Medulla oblongata (tissue), 1 donor: ENCODE measurements around the gene MEX3A.

ENCODE experiments used
- DNase-seq: peaks from one replicate; pipeline ENCODE4 v3.0.0-alpha.2; 2015; ENCODE audit errors: extremely low spot score

Gene MEX3A

DNA sequence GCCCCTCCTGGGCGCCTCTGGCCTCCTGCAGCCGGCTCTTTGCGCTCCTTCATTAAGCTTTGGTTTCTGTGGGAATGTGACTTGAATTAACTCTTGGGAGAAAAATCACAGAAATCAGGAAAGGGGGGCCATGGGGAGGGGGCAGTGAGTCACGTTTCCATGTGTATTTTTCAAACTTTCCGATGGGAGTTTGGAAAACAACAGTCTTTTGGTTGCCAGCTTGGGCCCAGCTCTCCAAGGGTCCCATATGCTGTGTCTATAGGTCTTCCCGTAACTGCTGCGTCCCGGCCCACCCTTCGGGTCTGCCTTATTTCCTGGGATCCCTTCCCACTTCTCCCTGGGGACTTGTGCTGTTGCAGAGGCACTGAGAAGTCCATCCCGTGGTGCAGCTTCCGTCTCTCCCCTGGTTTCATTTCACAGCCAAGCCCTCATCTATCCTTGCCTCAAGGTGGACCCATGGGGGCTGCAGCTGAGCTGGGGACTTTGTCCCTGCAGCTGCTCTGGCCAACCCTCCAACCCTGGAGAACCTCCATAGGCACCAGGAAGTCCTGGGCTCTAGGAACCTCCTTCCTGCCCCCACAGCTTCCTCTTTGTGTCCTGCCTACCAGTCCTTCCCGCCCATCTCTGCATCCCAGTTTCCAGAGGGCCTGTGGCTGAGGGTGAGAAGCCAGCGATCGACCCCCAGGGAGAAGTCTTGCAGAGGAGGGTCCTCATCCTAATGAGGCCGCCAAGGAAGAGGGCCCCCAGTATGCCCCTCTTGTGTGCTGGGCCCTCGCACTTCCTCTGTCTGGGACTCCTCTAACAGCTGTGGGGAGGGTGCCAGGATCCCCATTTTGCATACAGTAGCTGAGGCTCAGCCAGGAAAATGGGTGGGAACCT, 20.6 kb upstream of the MEX3A start:
- no peak for DNase-seq

DNA sequence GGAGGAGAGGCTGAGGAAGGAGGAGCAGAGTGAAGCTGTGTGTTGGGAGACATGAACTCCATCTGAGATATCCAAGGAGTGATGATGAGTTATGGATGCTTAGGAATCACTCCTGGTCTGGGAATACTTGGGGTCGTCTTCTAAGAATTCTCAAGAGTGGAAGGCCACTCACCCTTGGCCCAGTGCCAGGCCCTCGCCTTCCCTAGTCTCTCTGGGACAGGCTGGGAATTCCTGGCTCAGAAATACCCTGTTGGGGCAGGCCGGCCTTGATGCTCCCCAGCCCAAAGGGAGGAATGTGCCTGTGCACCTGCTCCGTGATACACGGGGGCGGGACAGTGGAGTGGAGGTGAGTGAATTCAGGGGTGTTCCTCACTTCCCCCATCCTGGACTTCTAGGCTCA, 19.6 kb upstream of the MEX3A start:
- DNase-seq = no peak

GRCh38 chr1:156100205-156100995, 18.1 kb upstream of the MEX3A start:
- DNase-seq = no peak

DNA sequence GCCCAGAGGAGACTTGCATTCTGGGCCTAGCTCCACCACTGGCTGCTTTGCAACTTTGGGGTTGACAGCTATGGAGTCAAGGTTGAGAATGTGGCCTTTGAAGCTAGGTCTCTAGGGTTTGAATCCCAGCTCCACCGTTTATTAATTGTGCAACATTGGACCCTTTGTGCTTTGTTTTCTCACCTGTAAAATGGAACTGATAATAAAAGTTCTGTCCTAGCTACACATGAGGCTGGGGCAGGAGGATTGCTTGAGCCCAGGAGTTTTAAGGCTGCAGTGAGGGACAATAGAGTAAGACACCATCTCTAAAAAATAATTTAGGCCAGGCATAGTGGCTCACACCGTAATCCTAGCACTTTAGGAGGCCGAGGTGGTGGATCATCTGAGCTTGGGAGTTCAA, 17.0 kb upstream of the MEX3A start:
- DNase-seq = no peak

DNA sequence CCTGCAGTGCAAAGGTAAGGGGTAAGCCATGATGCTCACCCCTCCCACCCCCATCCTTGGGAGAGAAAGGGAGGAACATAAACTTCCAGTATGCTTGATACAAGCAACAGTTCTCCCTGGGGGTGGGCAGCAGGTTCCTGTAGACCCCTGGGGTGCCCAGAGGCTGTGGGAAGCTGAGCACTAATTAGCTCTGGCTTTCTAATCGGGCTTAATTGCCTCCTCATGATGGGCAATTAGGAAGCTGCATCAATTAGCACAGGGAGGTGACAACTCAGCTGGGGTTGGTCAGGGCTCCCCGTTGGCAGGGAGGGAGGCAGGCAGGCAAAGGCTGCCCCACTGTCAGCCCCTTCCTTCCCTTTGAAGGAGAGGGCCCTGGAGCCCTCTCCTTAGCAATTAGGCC, 16.5 kb upstream of the MEX3A start:
- no peak for DNase-seq

GRCh38 chr1:156097499-156098178, 15.4 kb upstream of the MEX3A start:
- no peak for DNase-seq

DNA sequence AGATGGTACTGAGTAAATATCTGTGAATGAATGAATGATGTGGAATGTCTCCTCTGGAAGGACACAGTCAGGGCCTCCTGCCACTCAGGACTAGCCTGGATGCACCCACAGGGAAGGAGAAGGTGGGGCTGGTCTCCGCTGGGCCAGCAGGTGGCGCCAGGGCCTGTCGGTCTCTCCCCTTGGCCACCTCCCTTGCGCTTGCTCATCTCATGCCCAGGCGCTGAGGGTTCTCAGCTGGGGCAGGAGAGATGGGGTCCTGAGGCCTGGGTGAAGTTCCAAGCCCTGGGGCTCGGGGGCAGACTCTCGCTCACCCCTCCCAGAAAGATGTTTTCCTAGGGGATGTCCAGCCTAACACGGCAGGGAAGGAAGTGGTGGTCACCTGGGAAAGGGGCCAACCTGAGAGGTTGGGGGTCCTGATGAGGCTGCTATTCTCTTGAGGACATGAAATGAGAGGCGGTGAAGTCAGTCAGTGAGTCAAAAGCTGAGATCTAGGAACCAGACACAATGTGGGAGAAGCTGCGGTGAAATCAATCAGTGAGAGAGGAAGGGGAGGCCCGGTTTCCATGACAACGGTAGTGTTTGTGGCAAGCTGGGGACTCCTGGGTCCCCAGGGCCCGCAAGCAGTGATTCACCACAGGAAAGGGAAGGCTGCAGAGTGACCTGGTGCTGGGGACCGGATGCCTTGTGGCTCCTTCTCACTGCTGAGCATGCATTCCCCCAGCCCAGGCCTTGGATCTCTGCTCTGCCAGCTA, 14.6 kb upstream of the MEX3A start:
- peak; percentile 89 for DNase-seq

DNA sequence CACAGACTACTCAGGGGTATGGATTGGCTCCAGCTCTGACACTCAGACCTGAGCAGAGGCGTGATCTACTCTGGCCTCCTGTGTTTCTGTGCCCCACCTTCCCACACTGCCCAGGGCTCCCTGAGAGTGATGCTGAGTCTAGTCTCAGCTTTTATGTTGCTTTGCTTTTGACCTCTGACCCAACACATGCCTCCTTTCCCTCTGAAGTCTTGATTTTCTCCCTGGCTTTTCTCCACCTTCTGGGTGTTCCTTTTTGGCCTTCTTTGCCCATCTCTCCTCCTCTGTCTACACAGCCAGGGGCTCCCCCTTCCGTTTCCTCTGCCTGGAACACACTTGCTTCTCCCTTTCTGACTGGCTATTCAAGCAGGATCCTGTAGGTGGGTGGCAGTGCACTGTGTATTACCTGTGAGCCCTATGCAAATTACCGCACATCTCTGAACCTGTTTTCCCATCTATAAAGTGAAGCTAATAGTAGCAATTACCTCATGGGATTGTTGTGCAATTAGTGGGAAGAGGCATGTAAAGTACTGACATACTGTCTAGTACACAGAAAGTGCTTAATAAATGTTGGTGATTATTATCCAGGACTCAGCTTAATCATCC, 13.7 kb upstream of the MEX3A start:
- DNase-seq = no peak

- no peak for DNase-seq
These were observed 9.3 kb upstream of the MEX3A start for GRCh38 chr1:156091610-156092009.

GRCh38 chr1:156090840-156091188, 8.5 kb upstream of the MEX3A start:
- DNase-seq = peak; percentile 92

DNA sequence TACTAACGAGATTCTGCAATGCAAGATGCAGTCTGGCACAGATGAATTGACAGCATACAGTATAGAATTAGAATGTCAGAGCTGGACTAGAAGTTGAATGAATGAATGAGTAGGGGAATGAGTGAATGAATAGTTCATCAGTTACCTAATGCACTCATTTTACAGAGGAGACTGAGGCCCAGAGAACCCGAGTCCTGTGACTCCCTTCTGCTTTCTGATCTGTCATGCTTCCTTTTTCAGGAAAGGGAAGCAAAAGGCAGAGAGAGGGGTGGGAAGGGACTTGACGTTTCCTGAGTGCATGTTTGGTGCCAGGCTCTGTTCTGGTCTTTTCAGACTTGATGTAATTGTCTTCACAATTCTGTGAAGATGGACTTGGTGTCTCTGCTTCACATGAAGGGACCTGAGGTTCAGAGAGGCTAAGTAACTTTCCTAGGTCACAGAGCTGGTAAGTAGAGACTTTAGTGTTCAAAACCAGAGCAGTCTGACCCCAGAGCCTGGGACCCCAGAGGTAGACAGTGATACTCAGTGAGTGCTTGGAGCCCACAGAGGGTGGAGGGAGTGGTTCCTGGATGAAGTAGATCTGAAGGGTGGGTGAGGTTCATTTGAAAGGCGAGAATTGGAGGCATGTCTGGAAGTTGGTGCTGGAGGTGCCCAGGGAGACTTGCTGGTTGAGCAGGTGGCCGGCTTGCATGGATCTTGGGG, 8.0 kb upstream of the MEX3A start:
- peak; percentile 86 for DNase-seq

DNA sequence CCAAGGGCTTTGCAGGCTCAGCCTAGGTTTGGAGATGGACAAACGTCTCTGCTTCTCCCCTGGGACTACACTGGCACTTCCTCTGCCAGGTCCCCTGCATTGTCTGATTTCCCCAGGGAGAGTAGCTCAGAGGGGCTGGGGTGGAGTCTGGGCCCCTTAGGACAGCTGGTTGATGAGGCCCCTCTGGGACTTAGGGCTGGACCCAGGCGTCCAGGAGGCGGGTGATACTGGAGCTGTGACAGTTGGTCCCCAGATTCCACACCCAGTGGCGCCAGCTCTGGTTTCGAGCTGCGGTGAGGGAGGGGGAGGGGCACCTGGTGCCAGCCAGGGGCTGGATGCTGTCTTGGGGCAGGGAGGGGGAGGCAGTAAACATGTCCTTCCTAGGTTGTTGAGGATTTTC, 7.4 kb upstream of the MEX3A start:
- DNase-seq = no peak

DNA sequence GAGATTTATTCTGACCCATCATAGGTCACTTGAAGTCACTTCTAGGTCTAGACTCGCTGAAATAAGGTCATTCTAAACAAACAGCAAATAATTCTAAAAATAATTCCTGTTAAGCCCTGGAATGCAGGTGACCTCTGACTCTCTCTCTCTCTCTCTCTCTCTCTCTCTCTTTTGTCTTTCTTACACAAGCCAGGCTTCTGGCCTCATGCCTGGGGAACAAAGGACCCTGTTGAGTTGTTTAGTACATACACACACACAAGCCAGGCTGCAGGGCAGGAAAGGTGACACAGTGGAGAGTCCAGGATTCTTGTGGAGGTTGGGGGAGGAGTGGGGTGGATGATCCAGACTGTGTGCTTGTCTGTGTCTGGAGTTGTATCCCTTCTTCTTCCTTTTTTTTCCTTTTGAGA, 4.0 kb upstream of the MEX3A start:
- no peak for DNase-seq

GRCh38 chr1:156083800-156084790, 1.8 kb upstream of the MEX3A start:
- DNase-seq = no peak

DNA sequence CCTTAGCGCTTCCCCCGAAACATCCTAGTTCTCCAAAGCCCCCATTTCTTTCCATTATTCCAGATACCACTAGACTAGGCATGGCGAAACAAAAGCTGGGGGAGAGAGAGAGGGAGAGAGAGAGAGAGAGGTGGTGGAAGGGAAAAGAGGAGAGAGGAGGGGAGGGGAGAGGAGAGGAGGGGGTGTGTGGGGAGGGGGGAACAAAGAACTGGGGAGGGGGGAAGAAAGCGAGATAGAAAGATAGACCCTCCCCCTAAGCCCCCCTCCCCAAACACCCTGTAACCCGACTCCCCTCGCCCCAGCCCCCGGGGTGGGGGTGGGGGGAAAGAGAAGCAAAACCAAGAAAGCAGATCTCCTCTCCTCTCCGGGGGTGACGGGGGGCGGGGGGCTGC, 352 bp downstream of the MEX3A start:
- no peak for DNase-seq

- DNase-seq = no peak
These were observed 917 bp downstream of the MEX3A start for GRCh38 chr1:156081180-156081916.

- no peak for DNase-seq
These were observed 1.4 kb downstream of the MEX3A start for GRCh38 chr1:156080863-156081179.

DNA sequence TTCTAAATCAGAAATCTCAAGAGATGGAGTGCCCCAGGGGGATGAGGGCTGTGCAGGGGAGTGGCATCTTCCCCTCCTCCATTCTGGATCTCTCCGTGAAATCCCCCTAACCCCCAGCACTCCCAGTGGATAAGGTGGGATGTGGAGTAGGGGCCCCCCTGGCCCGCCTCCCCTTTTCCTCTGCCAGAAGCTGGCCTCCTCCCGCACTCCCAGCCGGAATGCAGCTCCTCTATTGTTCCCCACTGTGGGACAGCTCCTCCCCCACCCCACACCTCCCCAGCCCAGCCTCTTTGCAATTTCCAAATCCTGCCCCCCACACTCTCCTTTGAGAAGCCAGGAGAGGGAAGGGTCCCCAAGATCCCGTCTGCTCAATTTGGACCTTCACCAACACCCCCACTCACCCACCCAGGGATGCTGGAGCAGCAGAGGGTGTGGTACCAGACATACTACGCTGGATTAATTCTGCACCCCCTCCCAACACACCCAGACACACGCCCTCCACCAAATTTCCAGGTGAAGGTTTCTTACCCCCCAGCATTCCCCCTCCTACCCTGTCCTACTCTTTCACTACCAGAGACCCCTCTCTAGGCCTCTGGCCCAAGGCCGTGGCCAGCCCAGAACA, 1.9 kb downstream of the MEX3A start:
- DNase-seq = no peak

DNA sequence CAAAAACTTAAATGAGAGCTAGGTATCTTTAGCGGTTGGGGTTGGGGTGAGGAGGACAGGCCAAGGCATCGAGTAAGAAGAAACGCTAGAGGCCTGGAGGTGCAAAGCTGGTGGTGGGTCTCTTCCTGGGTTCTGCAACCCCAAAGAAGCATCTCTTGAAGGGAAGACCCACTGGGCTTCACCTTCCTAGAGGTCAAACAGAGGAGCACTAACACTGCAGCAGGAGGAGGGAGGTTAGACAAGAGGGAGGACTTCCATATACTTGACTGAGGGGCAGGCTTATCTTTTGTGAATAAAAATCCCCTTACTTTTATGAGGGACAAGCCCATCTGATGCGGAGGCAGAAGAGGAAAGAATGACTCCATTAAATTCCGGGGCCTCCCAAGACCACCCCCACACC, 2.5 kb downstream of the MEX3A start:
- DNase-seq = no peak
